HepG2 (cell line): ENCODE data around the gene LPO. TPM values are rescaled to one million over a fixed set of nuclear protein-coding genes. Genes with fewer than 3 reads are reported as not detected.

Experiments used
- CSRNP1 ChIP-seq: sonication (generic); formaldehyde crosslinking; IDR thresholded peaks from 2 replicates; pipeline ENCODE4 v1.8.1; 2023; ENCODE audit warnings: mild to moderate bottlenecking, missing genetic modification reagents
- FIP1L1 ChIP-seq: fragments of 200-400 bp; formaldehyde crosslinking; IDR thresholded peaks from 2 replicates; pipeline ENCODE4 v1.6.1; 2018; ENCODE audit warnings: low read depth, mild to moderate bottlenecking, low read length, moderate library complexity, borderline replicate concordance; ENCODE audit not compliant: insufficient read depth
- FOXM1 ChIP-seq: sonication (generic); formaldehyde crosslinking; IDR thresholded peaks from 2 replicates; pipeline ENCODE4 v1.5.0; 2020; ENCODE audit warnings: missing genetic modification reagents
- GABPA ChIP-seq, 2 experiments: IDR thresholded peaks; 2 replicates each; pipeline ENCODE4 v1.6.1; 2011 to 2016; ENCODE audit warnings: low read depth in 2 of 2, low read length in 1 of 2, missing biosample characterization in 1 of 2, missing genetic modification characterization in 1 of 2
- IKZF5 ChIP-seq: IDR thresholded peaks from 2 replicates; pipeline ENCODE4 v1.6.1; 2018; ENCODE audit warnings: missing genetic modification reagents, mild to moderate bottlenecking, missing compliant biosample characterization
- KAT2B ChIP-seq: fragments of 150-350 bp; IDR thresholded peaks from 2 replicates; pipeline ENCODE4 v1.6.1; 2014; ENCODE audit warnings: low read depth, low read length, borderline replicate concordance
- KAT8 ChIP-seq: IDR thresholded peaks from 2 replicates; pipeline ENCODE4 v1.6.1; 2016; ENCODE audit warnings: missing genetic modification reagents, missing compliant biosample characterization
- MEF2D ChIP-seq: sonication (generic); formaldehyde crosslinking; IDR thresholded peaks from 2 replicates; pipeline ENCODE4 v1.5.1; 2020; ENCODE audit warnings: mild to moderate bottlenecking, missing genetic modification reagents
- NFATC3 ChIP-seq: sonication (generic); formaldehyde crosslinking; IDR thresholded peaks from 2 replicates; pipeline ENCODE4 v1.5.1; 2020; ENCODE audit warnings: mild to moderate bottlenecking, missing genetic modification reagents
- NFKB2 ChIP-seq: sonication (generic); formaldehyde crosslinking; IDR thresholded peaks from 2 replicates; pipeline ENCODE4 v1.4.0; 2020; ENCODE audit warnings: missing genetic modification reagents, borderline replicate concordance
- NR2F2 ChIP-seq: IDR thresholded peaks from 2 replicates; pipeline ENCODE4 v1.6.1; 2012; ENCODE audit warnings: low read depth, inconsistent platforms, borderline replicate concordance
- RFXAP ChIP-seq: sonication (generic); formaldehyde crosslinking; IDR thresholded peaks from 2 replicates; pipeline ENCODE4 v1.4.0; 2020; ENCODE audit warnings: missing genetic modification reagents, borderline replicate concordance
- SRY ChIP-seq: sonication (generic); formaldehyde crosslinking; IDR thresholded peaks from 2 replicates; pipeline ENCODE4 v1.8.0; 2022; ENCODE audit warnings: mild to moderate bottlenecking, missing genetic modification reagents
- ZNF292 ChIP-seq: sonication (generic); formaldehyde crosslinking; IDR thresholded peaks from 2 replicates; pipeline ENCODE4 v1.8.1; 2022; ENCODE audit warnings: mild to moderate bottlenecking, low read depth, missing genetic modification reagents, borderline replicate concordance
- ZNF430 ChIP-seq: sonication (generic); formaldehyde crosslinking; IDR thresholded peaks from 2 replicates; pipeline ENCODE4 v1.9.0; 2021; ENCODE audit warnings: mild to moderate bottlenecking, missing genetic modification reagents
- ZNF558 ChIP-seq: sonication (generic); formaldehyde crosslinking; IDR thresholded peaks from 2 replicates; pipeline ENCODE4 v1.9.0; 2022; ENCODE audit warnings: mild to moderate bottlenecking, missing genetic modification reagents, borderline replicate concordance
- ZNF652 ChIP-seq: IDR thresholded peaks from 2 replicates; pipeline ENCODE4 v1.6.1; 2016; ENCODE audit warnings: low read depth, borderline replicate concordance
- polyA plus RNA-seq, 8 experiments: library from polyadenylated mRNA; depleted of rRNA in 3 of 8; stranded (reverse) in 7 of 8; unstranded in 1 of 8; fragments of >200 nt; fragmentation: Illumina TruSeq in 4 of 8; extraction: Trizol in 4 of 8; gene quantifications; 2 replicates each; pipeline versions ENCODE4 v1.2.1 to v1.2.3, GENCODE V29; 2011 to 2016; ENCODE audit warnings: low read depth in 4 of 8, missing spikeins in 1 of 8, mixed read lengths in 1 of 8; ENCODE audit not compliant: insufficient read depth in 1 of 8
- total RNA-seq, 5 experiments: library from RNA; depleted of rRNA; stranded (reverse); fragments of >200 nt; fragmentation: Illumina TruSeq; extraction: Trizol; gene quantifications; 2 replicates each; pipeline ENCODE4 v1.2.3, GENCODE V29; 2016; ENCODE audit warnings: low read depth in 1 of 5
- TF ChIP-seq, protein P1 (sequence below): sonication (generic); formaldehyde crosslinking; IDR thresholded peaks from 2 replicates; pipeline ENCODE4 v1.5.1; 2020; ENCODE audit warnings: missing genetic modification reagents, mild to moderate bottlenecking, borderline replicate concordance
- TF ChIP-seq, protein P2 (sequence below): sonication (generic); formaldehyde crosslinking; IDR thresholded peaks from 2 replicates; pipeline ENCODE4 v1.5.1; 2020; ENCODE audit warnings: mild to moderate bottlenecking, missing genetic modification reagents, borderline replicate concordance

LPO gene
- total and polyA plus RNA-seq, 2 of the 13 experiments (the other 11 are each of a cell fraction or from before 2014, with no cell fraction given), result not detected

DNA sequence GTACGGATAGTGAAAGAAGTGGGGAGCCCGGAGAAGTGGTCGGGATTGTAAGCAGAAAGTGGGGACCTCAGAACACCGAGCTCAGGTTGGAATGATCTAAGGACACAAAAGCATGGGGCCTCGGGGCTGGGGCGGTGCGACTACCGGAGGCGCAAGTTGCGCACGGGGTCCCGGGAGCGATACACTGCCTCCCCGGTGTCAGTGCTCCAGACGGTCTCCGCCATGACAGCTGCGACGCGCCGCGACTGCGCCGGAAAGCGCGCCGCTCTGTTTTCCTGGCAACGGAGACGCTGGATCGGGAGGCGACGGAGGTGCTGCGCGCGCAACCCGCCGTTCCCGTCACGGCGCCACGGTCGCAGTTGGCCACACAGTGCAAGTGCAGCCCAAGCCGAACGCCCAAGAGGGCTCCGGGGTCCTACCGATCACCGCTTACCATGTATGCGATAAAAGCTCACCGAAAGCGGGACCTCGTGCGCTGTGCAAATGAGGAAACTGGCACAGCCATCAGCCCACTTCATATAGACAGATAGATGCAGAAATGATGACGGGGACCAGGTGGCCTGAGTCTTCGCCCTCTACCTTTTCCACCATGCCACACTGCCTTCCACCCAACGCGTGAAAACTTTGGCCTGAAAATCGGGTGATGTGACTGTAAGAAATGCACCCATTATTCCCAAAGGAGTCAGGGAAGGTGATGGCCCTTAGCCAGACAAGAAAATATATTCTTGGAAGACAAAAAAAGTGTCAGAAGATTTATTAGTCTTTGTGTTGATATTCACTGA lies 19.2 kb upstream of the LPO start, which contains the start of gene MKS1 (continued):
- TF ChIP-seq KAT8 (CRISPR knock-in tag) (peak; percentile 98), NFKB2 (CRISPR knock-in tag) (peak; percentile 97), FIP1L1 (no peak), RFXAP (CRISPR knock-in tag) (peak; percentile 88), CSRNP1 (peak; percentile 57; the same call in 1 of the 2 replicates), GABPA (IDR thresholded peaks at IDR 0.05; ENCODE audit: low read depth, low read length) (peak; percentile 64), GABPA (CRISPR knock-in tag; IDR thresholded peaks at IDR 0.05; ENCODE audit: low read depth) (peak; percentile 88), ZNF292 (CRISPR knock-in tag) (peak; percentile 74; the same call in 1 of the 2 replicates), KAT2B (no peak), ZNF558 (CRISPR knock-in tag) (no peak), FOXM1 (CRISPR knock-in tag) (peak; percentile 30; the same call in 1 of the 2 replicates), NR2F2 (no peak), MEF2D (CRISPR knock-in tag) (no peak), IKZF5 (CRISPR knock-in tag) (peak; percentile 80; the same call in 1 of the 2 replicates), NFATC3 (CRISPR knock-in tag) (peak; percentile 85; the same call in 1 of the 2 replicates), ZNF652 (CRISPR knock-in tag) (no peak), SRY (CRISPR knock-in tag) (no peak), ZNF430 (CRISPR knock-in tag) (peak; percentile 83; the same call in 1 of the 2 replicates)
- TF ChIP-seq, protein P1, sequence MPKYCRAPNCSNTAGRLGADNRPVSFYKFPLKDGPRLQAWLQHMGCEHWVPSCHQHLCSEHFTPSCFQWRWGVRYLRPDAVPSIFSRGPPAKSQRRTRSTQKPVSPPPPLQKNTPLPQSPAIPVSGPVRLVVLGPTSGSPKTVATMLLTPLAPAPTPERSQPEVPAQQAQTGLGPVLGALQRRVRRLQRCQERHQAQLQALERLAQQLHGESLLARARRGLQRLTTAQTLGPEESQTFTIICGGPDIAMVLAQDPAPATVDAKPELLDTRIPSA (CRISPR knock-in tag), result no peak; the same call in 1 of the 2 replicates
- TF ChIP-seq, protein P2, sequence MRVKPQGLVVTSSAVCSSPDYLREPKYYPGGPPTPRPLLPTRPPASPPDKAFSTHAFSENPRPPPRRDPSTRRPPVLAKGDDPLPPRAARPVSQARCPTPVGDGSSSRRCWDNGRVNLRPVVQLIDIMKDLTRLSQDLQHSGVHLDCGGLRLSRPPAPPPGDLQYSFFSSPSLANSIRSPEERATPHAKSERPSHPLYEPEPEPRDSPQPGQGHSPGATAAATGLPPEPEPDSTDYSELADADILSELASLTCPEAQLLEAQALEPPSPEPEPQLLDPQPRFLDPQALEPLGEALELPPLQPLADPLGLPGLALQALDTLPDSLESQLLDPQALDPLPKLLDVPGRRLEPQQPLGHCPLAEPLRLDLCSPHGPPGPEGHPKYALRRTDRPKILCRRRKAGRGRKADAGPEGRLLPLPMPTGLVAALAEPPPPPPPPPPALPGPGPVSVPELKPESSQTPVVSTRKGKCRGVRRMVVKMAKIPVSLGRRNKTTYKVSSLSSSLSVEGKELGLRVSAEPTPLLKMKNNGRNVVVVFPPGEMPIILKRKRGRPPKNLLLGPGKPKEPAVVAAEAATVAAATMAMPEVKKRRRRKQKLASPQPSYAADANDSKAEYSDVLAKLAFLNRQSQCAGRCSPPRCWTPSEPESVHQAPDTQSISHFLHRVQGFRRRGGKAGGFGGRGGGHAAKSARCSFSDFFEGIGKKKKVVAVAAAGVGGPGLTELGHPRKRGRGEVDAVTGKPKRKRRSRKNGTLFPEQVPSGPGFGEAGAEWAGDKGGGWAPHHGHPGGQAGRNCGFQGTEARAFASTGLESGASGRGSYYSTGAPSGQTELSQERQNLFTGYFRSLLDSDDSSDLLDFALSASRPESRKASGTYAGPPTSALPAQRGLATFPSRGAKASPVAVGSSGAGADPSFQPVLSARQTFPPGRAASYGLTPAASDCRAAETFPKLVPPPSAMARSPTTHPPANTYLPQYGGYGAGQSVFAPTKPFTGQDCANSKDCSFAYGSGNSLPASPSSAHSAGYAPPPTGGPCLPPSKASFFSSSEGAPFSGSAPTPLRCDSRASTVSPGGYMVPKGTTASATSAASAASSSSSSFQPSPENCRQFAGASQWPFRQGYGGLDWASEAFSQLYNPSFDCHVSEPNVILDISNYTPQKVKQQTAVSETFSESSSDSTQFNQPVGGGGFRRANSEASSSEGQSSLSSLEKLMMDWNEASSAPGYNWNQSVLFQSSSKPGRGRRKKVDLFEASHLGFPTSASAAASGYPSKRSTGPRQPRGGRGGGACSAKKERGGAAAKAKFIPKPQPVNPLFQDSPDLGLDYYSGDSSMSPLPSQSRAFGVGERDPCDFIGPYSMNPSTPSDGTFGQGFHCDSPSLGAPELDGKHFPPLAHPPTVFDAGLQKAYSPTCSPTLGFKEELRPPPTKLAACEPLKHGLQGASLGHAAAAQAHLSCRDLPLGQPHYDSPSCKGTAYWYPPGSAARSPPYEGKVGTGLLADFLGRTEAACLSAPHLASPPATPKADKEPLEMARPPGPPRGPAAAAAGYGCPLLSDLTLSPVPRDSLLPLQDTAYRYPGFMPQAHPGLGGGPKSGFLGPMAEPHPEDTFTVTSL (CRISPR knock-in tag), result no peak; the same call in 1 of the 2 replicates
